Ramos (cell line): ENCODE results near the gene ARSB.
"Not testable (repeated sequence)": the region's sequence is repeated elsewhere in the genome, so short reads cannot be mapped to it uniquely, and the experiment has no call there.

Source experiments
- in situ Hi-C: fragments of 300-500 bp; cut with MboI; formaldehyde crosslinking; loops from one replicate; pipeline ENCODE4 v1.14.3; 2022; ENCODE audit warnings: low sequenced_read_pairs; ENCODE audit not compliant: unreplicated experiment

ARSB gene

DNA sequence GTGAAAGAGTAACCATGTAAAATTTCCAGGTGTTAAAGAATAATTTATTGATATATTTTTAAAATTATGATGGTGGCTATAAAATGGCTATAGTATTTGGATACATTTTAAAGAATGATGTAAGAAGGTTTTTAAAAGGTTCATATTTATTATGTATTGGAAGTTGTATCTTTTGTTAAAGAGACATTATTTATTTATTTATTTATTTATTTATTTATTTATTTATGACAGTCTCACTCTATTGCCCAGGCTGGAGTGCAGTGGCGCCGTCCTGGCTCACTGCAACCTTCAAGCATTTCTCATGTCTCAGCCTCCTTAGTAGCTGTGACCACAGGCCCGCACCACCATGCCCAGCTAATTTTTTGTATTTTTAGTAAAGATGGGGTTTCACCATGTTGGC, 247.0 kb downstream of the ARSB start:
- in situ Hi-C loops, result no loop called here

GRCh38 chr5:78735834-78736463, 249.2 kb downstream of the ARSB start:
- in situ Hi-C loops, result no loop called here

- in situ Hi-C loops, result no loop called here
These were observed 250.2 kb downstream of the ARSB start for GRCh38 chr5:78734950-78735349.

DNA sequence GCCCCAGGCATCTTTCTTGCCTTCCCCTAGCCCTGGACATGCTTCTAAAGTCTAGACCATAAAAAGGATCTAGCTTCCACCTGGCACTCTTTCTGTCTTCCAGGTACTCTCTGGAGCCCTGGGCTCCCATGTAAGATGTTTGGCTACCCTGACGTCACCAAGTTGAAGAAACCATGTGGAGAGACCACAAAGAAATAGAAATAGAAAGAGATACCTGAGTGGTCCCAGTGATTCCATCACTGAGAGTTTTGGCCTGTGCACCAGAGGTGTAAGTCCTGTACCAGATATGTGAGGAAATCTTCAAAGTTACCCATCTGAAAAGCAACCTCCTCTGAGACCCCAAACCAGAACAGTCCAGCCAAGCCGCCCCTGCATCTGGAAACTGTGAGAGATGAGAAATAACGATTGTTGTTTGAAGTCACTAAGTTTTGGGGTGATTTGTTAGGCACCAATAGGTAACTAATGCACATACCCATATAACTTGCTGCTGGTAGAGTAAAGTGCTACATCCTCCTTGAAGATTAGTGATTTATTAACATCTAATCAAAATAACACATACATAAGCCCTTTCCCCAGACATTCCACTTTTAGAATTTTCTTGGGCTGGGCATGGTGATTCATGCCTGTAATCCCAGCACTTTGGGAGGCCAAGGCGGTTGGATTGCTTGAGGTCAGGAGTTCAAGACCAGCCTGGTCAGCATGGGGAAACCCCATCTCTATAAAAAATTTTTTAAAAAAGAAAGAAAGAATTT, 250.8 kb downstream of the ARSB start:
- in situ Hi-C loops, result no loop called here

DNA sequence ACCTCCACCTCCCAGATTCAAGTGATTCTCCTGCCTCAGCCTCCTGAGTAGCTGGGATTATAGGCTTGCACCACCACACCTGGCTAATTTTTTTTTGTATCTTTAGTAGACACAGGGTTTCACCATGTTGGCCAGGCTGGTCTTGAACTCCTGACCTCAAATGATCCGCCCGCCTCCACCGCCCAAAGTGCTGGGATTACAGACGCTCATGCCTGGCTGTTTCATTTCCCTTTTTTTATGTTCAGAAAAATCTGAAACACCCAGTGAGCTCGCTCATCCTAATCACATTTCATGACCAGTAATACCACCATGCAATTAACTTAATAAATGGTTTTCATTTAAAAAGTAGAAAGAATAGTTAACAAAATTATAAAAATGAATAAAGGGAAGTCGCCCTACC, 252.4 kb downstream of the ARSB start:
- in situ Hi-C loops, result not testable (repeated sequence)

DNA sequence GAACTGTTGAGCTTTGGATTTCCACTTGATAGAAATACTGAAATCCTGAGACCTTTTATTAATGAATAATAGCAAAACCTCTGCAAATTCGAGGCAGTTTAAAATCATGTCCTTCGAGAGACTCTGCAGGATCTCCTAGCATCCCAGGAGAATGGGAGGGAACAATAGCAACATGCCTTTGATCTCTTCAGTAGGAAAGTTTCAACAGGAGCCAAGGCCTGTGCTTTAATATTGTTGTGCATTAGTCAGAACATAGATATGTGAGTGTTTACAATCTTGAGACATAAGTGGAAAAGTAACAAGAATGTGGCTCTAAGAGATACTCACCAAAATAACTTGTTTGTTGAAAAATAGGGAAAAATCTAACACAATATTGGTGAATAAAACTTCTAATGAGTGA, 253.2 kb downstream of the ARSB start:
- in situ Hi-C loops, result no loop called here

GRCh38 chr5:78730300-78731094, 254.6 kb downstream of the ARSB start:
- in situ Hi-C loops, result no loop called here

GRCh38 chr5:78727786-78728761, 257.0 kb downstream of the ARSB start:
- in situ Hi-C loops, result no loop called here
